Adrenal gland (tissue), 12 donors: Measurements from ENCODE around the gene ZCRB1. TPM values are rescaled to one million over a fixed set of nuclear protein-coding genes. Genes with fewer than 3 reads are reported as not detected.

ENCODE experiments used
- DNase-seq, 7 donors: peaks; one replicate each; pipeline ENCODE4 v3.0.0-alpha.2; 2019 to 2020
- H3K27ac ChIP-seq, 5 donors: fragments of 200-600 bp; sonication (generic) in 4 of 5; 1 replicate in 3 of 5; 2 replicates in 2 of 5; pipeline versions ENCODE4 v1.5.1 to v1.8.0; 2016 to 2020; ENCODE audit warnings: mild to moderate bottlenecking in 1 of 5
- H3K27me3 ChIP-seq: fragments of 200-600 bp; 2 replicates; pipeline ENCODE4 v1.8.0; 2021
- H3K36me3 ChIP-seq, 2 donors: fragments of 200-600 bp; replicated peaks in 1 of 2; 1 replicate in 1 of 2; 2 replicates in 1 of 2; pipeline versions ENCODE4 v1.5.1 to v1.8.0; 2018 to 2022
- H3K4me1 ChIP-seq, 2 donors: fragments of 200-600 bp; replicated peaks in 1 of 2; 1 replicate in 1 of 2; 2 replicates in 1 of 2; pipeline versions ENCODE4 v1.5.1 to v1.8.0; 2018 to 2021
- H3K4me3 ChIP-seq, 4 donors: fragments of 200-600 bp; sonication (generic) in 3 of 4; one replicate each; pipeline ENCODE4 v1.5.1; 2016 to 2018
- H3K9me3 ChIP-seq, 3 donors: fragments of 200-600 bp; sonication (generic) in 1 of 3; replicated peaks in 1 of 3; 1 replicate in 2 of 3; 2 replicates in 1 of 3; pipeline versions ENCODE4 v1.5.1 to v1.8.0; 2016 to 2021
- POLR2A ChIP-seq, 2 donors: fragments of 450-650 bp; IDR thresholded peaks; one replicate each; pipeline ENCODE4 v1.6.1; 2017; ENCODE audit warnings: antibody characterized with exemption in 2 of 2, mild to moderate bottlenecking in 2 of 2, moderate library complexity in 1 of 2
- WGBS, 4 donors: extraction: QIAGEN DNeasy Blood & Tissue Kit in 2 of 4; methylation state at CpG; one replicate each; pipeline versions ENCODE4 v1.1.5 to v1.1.7; 2013 to 2017; 5-methylcytosine and 5-hydroxymethylcytosine counted together
- intact Hi-C, 2 donors: fragments of 100-400 bp; cut with DNase I; formaldehyde crosslinking; loops; one replicate each; pipeline versions ENCODE4 v1.14.1 to v1.15.0; 2022 to 2023
- polyA plus RNA-seq, 3 donors: library from polyadenylated mRNA; stranded (reverse); fragments of 200-250 nt in 2 of 3; fragments of 350-450 nt in 1 of 3; fragmentation: Illumina TruSeq in 1 of 3; extraction: RNeasy Lipid Tissue Mini Kit (QIAGEN cat#74804) in 1 of 3; gene quantifications; one replicate each; pipeline ENCODE4 v1.2.3, GENCODE V29; 2013 to 2014
- total RNA-seq, 9 donors: library from RNA; depleted of rRNA in 4 of 9; stranded (reverse); fragments of >200 nt in 4 of 9; fragments of 120-200 nt in 1 of 9; fragmentation: NEBNext Ultra II Directional in 1 of 9; extraction: Animal tissue kit (Norgen Biotek cat#: 25700) in 1 of 9; gene quantifications; one replicate each; pipeline versions ENCODE4 v1.1.0 to v1.2.4, GENCODE V29; 2013 to 2023
- TF ChIP-seq, protein P1 (sequence below), 6 experiments: fragments of 450-650 bp in 4 of 6; fragments of 200-600 bp in 2 of 6; sonication (generic) in 1 of 6; IDR thresholded peaks; 1 replicate in 5 of 6; 2 replicates in 1 of 6; pipeline versions ENCODE4 v1.5.1 to v1.8.0; 2016 to 2021; ENCODE audit warnings: antibody characterized with exemption in 6 of 6, mild to moderate bottlenecking in 2 of 6, moderate library complexity in 1 of 6
- donor health status: healthy with polysubstance abuse.
- donor health status: Bipolar disorder and iron deficiency.
- donor health status: DM: yes; HTN: yes; CAD: no.
- donor health status: DM: no; HTN: no; CAD: no.
- donor health status: DM: no; HTN: no; CAD: no.
- donor health status: DM: yes; HTN: yes; CAD: no.

The ZCRB1 gene
- total and polyA plus RNA-seq, 12 donors, result 23.5 to 110 (median 58.2) TPM

DNA sequence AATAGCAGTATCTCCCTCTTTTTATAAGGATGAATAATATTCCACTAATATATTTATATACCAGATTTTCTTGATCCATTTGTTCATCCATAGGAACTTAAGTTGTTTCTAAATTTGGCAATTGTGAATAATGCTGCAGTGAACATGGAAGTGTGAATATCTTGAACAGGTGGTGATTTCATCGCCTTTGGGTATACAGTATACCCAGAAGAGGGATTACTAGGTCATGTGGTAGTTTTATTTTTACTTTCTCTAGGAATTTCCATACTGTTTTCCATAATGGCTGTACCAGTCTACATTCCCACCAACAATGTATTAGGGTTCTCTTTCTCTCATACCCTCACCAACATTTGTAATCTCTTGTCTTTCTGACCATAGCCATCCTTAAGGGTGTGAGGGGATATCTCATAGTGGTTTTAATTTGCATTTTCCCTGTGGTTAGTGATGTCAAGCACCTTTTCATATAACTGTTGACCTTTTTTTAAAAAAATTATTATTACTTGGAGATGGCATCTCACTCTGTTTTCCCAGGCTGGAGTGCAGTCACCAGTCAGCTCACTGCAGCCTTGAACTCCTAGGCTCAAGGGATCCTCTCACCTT, 20.6 kb upstream of the ZCRB1 start:
- H3K4me3 ChIP-seq, result no peak overlapping the region
- peaks cover 0 to 5% of the 10 kb centered on the region in 2 donors for H3K4me1 ChIP-seq
- intact Hi-C loops, result no loop called here

GRCh38 chr12:42343721-42344120, 17.8 kb upstream of the ZCRB1 start:
- intact Hi-C loops, result no loop called here
- WGBS, 4 donors, result 37 to 55% (median 47%) methylated on average over 3 of the region's 3 CpGs
- Histone ChIP-seq H3K27me3 (no peaks in the 10 kb centered on the region), H3K36me3 (no peaks in the 10 kb centered on the region), H3K4me1 (peaks cover 0 to 5% of the 10 kb centered on the region in 2 donors), H3K27ac (no peak overlapping the region), H3K4me3 (no peak overlapping the region), H3K9me3 (no peaks in the 10 kb centered on the region)
- DNase-seq, result no peak
- TF ChIP-seq, protein P1, sequence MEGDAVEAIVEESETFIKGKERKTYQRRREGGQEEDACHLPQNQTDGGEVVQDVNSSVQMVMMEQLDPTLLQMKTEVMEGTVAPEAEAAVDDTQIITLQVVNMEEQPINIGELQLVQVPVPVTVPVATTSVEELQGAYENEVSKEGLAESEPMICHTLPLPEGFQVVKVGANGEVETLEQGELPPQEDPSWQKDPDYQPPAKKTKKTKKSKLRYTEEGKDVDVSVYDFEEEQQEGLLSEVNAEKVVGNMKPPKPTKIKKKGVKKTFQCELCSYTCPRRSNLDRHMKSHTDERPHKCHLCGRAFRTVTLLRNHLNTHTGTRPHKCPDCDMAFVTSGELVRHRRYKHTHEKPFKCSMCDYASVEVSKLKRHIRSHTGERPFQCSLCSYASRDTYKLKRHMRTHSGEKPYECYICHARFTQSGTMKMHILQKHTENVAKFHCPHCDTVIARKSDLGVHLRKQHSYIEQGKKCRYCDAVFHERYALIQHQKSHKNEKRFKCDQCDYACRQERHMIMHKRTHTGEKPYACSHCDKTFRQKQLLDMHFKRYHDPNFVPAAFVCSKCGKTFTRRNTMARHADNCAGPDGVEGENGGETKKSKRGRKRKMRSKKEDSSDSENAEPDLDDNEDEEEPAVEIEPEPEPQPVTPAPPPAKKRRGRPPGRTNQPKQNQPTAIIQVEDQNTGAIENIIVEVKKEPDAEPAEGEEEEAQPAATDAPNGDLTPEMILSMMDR (IDR thresholded peaks at IDR 0.05), result no peak
- TF ChIP-seq POLR2A (IDR thresholded peaks at IDR 0.05), result no peak

More for the DNA sequence above, 20.6 kb upstream of the ZCRB1 start:
- TF ChIP-seq, protein P1 (IDR thresholded peaks at IDR 0.05), result no peak
- no peak for TF ChIP-seq POLR2A (IDR thresholded peaks at IDR 0.05)
- DNase-seq, result no peak
- no peaks in the 10 kb centered on the region for H3K9me3 ChIP-seq
- H3K27ac ChIP-seq, result no peak overlapping the region
- 100% methylated on average over 1 of the region's 1 CpG for WGBS, 4 donors
- no peaks in the 10 kb centered on the region for H3K36me3 ChIP-seq
- no peaks in the 10 kb centered on the region for H3K27me3 ChIP-seq

- no peak overlapping the region for H3K4me3 ChIP-seq
- no peak for DNase-seq
- TF ChIP-seq, protein P1 (IDR thresholded peaks at IDR 0.05), result no peak
- TF ChIP-seq POLR2A (IDR thresholded peaks at IDR 0.05), result no peak
- H3K4me1 ChIP-seq, result peaks cover 0 to 5% of the 10 kb centered on the region in 2 donors
- no peaks in the 10 kb centered on the region for H3K27me3 ChIP-seq
- no peaks in the 10 kb centered on the region for H3K9me3 ChIP-seq
- WGBS, 4 donors, result 65 to 74% (median 68%) methylated on average over 2 of the region's 2 CpGs
- H3K27ac ChIP-seq, result no peak overlapping the region
- no peaks in the 10 kb centered on the region for H3K36me3 ChIP-seq
- intact Hi-C loops, result no loop called here
Observed at GRCh38 chr12:42342028-42342427, 16.1 kb upstream of the ZCRB1 start.

- no peak for TF ChIP-seq POLR2A (IDR thresholded peaks at IDR 0.05)
- TF ChIP-seq, protein P1 (IDR thresholded peaks at IDR 0.05), result no peak
- intact Hi-C loops, result loop anchor here in 1 of 2 donors (10.0 kb wide), 1 partner anchor 213 kb away; no protein-coding TSS in a partner anchor
- Histone ChIP-seq H3K27ac (no peak overlapping the region), H3K27me3 (no peaks in the 10 kb centered on the region), H3K36me3 (peaks cover 0 to 7% of the 10 kb centered on the region in 2 donors), H3K4me1 (peaks cover 0 to 5% of the 10 kb centered on the region in 2 donors), H3K4me3 (no peak overlapping the region), H3K9me3 (no peaks in the 10 kb centered on the region)
- no peak for DNase-seq
- 88 to 95% (median 90%) methylated on average over 2 of the region's 2 CpGs for WGBS, 4 donors
Observed at GRCh38 chr12:42338280-42338679, 12.4 kb upstream of the ZCRB1 start.
